Stimulated activated naive CD4-positive, alpha-beta T cell treated with Interleukin-2 at 50 U/mL for 16 hours (primary cell): ENCODE results near the gene SOAT1.

Experiments used
- DNase-seq: peaks from one replicate; lab custom pipeline; 2025; lab: John Stamatoyannopoulos, UW

Gene SOAT1

GRCh38 chr1:179305450-179305849 is 11.9 kb downstream of the SOAT1 start:
- DNase-seq: no peak

GRCh38 chr1:179310291-179310690 is 16.7 kb downstream of the SOAT1 start:
- DNase-seq: no peak

GRCh38 chr1:179310721-179311120 is 17.1 kb downstream of the SOAT1 start:
- DNase-seq: no peak

- no peak for DNase-seq
Observed at GRCh38 chr1:179311149-179311700, 17.6 kb downstream of the SOAT1 start.

GRCh38 chr1:179313004-179313403 is 19.4 kb downstream of the SOAT1 start:
- no peak for DNase-seq

- no peak for DNase-seq
Observed at GRCh38 chr1:179314928-179315327, 21.3 kb downstream of the SOAT1 start.

GRCh38 chr1:179318491-179318890 is 24.9 kb downstream of the SOAT1 start:
- no peak for DNase-seq

GRCh38 chr1:179321533-179322216 is 28.1 kb downstream of the SOAT1 start:
- no peak for DNase-seq

GRCh38 chr1:179322557-179322956 is 29.0 kb downstream of the SOAT1 start:
- no peak for DNase-seq

GRCh38 chr1:179323436-179323835 is 29.8 kb downstream of the SOAT1 start:
- DNase-seq: no peak

GRCh38 chr1:179325836-179326235 is 32.2 kb downstream of the SOAT1 start:
- no peak for DNase-seq

- DNase-seq: no peak
Observed at GRCh38 chr1:179326746-179327145, 33.1 kb downstream of the SOAT1 start.

- no peak for DNase-seq
Observed at GRCh38 chr1:179327196-179327595, 33.6 kb downstream of the SOAT1 start.

- DNase-seq: no peak
Observed at GRCh38 chr1:179327679-179328078, 34.1 kb downstream of the SOAT1 start.

GRCh38 chr1:179329862-179330261 is 36.3 kb downstream of the SOAT1 start:
- no peak for DNase-seq

- DNase-seq: no peak
Observed at GRCh38 chr1:179334440-179334839, 40.8 kb downstream of the SOAT1 start.

GRCh38 chr1:179337288-179337687 is 43.7 kb downstream of the SOAT1 start:
- no peak for DNase-seq

- no peak for DNase-seq
Observed at GRCh38 chr1:179337942-179338560, 44.5 kb downstream of the SOAT1 start.

GRCh38 chr1:179340918-179341317 is 47.3 kb downstream of the SOAT1 start:
- DNase-seq: no peak

- DNase-seq: no peak
Observed at GRCh38 chr1:179341943-179342547, 48.4 kb downstream of the SOAT1 start.

GRCh38 chr1:179342740-179343404 is 49.3 kb downstream of the SOAT1 start:
- no peak for DNase-seq

- no peak for DNase-seq
Observed at GRCh38 chr1:179351281-179351680, 57.7 kb downstream of the SOAT1 start.

GRCh38 chr1:179352236-179352635 is 58.6 kb downstream of the SOAT1 start:
- no peak for DNase-seq
